Testis (tissue), 2 donors: ENCODE data around the gene UCHL5.

Source experiments
- CTCF ChIP-seq, 3 experiments: fragments of 450-650 bp in 2 of 3; fragments of 200-600 bp in 1 of 3; sonication (generic) in 1 of 3; IDR thresholded peaks; one replicate each; pipeline ENCODE4 v1.5.1; 2016 to 2019; ENCODE audit warnings: antibody characterized with exemption in 3 of 3, mild to moderate bottlenecking in 2 of 3, moderate library complexity in 1 of 3
- POLR2A ChIP-seq: fragments of 450-650 bp; IDR thresholded peaks from one replicate; pipeline ENCODE4 v1.6.1; 2017; ENCODE audit warnings: antibody characterized with exemption, mild to moderate bottlenecking, moderate library complexity

GRCh38 chr1:193104907-193105820 lies 46.0 kb upstream of the UCHL5 start, which contains the start of gene GLRX2:
- TF ChIP-seq CTCF (IDR thresholded peaks at IDR 0.05) (no peak), POLR2A (no peak)
